Choroid plexus epithelial cell (primary cell): Measurements from ENCODE around the gene QSOX2.

Experiments used
- DNase-seq: peaks from one replicate; pipeline ENCODE4 v3.0.0-alpha.2; 2010; ENCODE audit warnings: low read depth
- H3K4me3 ChIP-seq: 2 replicates; pipeline ENCODE4 v1.5.1; 2011; ENCODE audit warnings: low read depth, mild to moderate bottlenecking, control low read depth, low read length, moderate library complexity
- TF ChIP-seq, protein P1 (sequence below): conservative IDR thresholded peaks from 2 replicates; pipeline ENCODE4 v1.5.1; 2011; ENCODE audit warnings: low read depth, mild to moderate bottlenecking, control low read depth, inconsistent platforms, low read length, moderate library complexity

The QSOX2 gene

DNA sequence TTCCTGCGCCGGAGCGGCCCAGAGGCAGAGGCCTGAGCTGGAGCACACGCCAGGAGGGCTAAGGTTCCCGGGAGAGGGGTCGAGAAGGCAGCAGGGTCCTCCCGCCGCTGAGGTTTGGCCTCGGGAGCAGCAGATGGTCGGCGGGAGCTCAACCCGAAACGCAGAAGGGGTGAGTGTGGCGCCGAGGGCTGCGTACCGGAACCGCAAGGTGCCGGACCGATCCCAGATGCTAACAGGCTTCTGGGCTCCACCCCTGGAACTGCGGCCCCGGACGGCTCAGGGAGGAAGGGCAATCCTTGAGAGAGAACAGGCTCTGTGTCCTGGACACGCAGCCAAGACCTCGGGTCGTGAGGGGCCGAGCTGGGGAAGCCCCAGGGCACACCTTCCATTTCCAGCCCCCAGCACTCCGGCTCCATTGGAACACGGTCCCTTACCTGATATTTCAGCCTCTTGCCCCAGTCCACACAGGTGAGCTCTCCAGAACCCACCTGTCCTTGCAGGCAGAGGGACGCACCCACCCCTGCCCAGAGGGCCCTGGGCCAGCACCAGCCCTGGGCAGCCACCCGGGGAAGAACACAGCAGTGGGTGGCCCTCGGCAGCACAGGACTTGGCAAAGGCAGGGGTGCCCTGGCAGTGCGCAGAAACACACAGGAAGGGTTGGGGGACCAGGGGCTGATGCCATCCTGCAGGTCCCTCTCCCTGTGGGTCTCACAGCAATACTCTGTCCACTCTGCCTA, 42.0 kb downstream of the QSOX2 start:
- H3K4me3 ChIP-seq: no peak overlapping the region
- DNase-seq: no peak
- TF ChIP-seq, protein P1, sequence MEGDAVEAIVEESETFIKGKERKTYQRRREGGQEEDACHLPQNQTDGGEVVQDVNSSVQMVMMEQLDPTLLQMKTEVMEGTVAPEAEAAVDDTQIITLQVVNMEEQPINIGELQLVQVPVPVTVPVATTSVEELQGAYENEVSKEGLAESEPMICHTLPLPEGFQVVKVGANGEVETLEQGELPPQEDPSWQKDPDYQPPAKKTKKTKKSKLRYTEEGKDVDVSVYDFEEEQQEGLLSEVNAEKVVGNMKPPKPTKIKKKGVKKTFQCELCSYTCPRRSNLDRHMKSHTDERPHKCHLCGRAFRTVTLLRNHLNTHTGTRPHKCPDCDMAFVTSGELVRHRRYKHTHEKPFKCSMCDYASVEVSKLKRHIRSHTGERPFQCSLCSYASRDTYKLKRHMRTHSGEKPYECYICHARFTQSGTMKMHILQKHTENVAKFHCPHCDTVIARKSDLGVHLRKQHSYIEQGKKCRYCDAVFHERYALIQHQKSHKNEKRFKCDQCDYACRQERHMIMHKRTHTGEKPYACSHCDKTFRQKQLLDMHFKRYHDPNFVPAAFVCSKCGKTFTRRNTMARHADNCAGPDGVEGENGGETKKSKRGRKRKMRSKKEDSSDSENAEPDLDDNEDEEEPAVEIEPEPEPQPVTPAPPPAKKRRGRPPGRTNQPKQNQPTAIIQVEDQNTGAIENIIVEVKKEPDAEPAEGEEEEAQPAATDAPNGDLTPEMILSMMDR: no peak

DNA sequence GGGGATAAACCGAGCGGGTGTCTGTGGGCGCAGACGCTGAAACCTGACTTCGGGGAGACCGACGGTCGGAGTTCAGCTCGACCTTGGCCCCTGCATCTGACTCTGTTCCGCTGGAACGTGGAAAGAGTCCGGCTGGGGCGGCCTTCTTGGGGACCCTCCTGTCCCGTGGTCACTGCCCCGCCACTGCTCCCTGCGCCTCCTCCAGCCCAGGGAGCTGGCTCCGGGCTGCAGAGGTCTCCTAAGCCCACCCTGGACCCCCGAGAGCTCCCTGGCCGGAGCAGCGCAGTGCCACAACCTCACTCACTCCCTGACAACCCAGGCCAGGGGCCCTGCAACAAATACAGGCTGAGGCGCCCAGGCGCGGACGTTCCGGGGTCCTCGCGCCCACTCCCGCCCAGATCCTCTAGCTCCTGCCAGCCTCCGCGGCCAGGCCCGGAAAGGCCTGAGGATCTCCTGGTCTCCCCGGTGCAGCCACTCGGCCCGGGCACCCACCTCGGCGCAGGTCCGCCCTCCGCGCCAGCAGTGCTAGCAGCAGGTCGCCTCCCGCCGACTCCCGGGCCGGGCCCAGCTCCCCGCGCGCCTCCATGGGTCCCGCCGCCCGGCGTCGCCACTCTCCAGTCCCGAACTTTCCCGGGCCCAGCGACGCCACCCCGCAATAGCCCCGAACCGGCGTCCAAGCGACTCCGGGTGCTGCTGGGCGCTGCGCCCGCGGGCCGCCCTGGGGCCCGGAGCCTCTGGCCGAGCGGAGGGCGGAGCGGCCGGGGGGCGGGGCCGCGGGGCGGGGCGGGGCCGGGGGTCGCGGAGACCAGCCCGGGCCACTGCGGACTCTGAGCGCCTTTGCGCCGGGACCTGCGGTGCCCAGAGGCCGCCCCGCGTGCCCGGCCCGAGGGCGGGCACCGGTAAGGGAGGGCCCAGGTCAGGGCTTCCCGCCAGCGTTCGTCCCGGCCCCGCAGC, 42.9 kb downstream of the QSOX2 start:
- DNase-seq: no peak
- H3K4me3 ChIP-seq: no peak overlapping the region
- TF ChIP-seq, protein P1: no peak

DNA sequence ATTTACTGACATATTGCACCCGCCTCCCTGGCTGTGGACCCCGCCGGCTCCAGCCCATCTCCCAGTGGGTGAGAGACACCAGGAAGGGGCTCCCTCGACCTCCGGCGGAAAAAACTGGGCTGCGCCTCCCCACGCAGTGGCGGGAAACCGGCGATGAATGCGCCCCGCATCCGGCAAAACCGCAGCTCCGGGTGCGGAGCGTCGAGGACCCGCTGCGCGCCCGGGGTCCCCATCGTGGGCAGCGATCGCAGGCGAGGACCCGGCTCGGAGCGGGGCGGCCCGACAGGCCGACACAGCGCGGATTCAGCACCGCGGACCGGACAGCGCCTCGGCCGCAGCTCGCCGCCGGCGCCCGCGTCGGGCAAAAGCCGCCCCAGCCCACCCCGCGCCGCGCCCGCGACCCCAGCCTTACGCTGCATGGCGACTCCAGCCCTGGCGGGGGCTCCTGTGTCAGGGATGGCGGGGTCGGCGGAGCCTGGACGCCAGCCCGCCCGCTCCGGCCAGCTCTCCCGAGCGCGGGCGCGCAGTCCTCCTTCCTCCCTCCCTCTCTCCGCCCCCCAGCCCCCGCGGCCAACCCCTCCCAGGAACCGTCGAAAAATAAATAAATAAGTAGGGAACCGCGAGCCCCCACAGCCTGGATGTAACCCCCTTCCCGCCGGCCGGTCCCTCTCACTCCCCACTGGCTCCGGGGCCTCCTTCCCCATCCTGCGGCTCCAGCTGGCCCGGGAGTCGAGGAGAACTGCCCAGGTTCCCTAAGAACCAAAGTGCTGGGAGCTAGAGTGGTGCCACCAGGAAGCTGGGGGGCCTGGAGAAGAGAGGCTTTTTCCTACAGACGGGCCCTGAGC, 43.8 kb downstream of the QSOX2 start:
- peak; percentile 22 for DNase-seq
- no peak overlapping the region for H3K4me3 ChIP-seq
- TF ChIP-seq, protein P1: no peak

DNA sequence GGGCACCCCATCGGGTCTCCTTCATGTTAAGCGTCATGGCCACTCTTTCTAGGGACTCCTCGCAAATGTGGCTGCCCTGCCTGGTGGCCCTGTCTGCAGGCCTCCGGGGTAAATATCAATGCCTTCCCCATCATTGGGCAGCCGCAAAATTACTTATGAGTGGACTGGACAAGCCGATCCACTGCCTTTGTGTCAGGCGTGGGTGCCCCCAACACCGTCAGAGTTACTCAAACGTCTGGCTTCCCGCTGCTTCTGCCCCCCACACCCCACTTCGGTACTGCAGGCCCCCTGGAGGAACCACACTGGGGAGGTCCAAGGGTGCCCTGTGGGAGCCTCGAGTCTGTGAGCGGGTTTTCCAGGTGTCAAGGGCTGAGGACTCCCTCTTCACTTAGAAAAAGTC, 44.4 kb downstream of the QSOX2 start:
- no peak for DNase-seq
- TF ChIP-seq, protein P1: no peak
- H3K4me3 ChIP-seq: no peak overlapping the region

DNA sequence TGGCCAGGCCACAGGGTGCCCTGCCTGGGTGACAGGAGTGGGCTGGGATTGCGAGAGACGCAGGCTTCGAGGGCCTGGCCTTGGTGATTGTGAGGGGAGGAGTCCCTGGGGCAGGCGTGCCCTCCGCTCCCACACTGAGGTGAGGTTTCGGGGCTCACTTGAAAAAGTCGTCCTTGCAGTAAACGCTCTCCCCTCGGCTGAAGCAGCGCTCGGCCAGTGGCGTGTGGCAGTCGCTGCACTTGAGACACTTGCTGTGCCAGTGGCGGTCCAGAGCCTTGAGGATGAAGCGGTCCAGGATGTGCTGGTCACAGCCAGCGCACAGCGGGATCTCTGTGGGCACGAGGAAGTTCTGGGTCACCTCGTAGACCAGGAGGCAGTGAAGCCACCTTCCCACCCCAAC, 45.2 kb downstream of the QSOX2 start:
- no peak for DNase-seq
- TF ChIP-seq, protein P1: no peak
- no peak overlapping the region for H3K4me3 ChIP-seq

DNA sequence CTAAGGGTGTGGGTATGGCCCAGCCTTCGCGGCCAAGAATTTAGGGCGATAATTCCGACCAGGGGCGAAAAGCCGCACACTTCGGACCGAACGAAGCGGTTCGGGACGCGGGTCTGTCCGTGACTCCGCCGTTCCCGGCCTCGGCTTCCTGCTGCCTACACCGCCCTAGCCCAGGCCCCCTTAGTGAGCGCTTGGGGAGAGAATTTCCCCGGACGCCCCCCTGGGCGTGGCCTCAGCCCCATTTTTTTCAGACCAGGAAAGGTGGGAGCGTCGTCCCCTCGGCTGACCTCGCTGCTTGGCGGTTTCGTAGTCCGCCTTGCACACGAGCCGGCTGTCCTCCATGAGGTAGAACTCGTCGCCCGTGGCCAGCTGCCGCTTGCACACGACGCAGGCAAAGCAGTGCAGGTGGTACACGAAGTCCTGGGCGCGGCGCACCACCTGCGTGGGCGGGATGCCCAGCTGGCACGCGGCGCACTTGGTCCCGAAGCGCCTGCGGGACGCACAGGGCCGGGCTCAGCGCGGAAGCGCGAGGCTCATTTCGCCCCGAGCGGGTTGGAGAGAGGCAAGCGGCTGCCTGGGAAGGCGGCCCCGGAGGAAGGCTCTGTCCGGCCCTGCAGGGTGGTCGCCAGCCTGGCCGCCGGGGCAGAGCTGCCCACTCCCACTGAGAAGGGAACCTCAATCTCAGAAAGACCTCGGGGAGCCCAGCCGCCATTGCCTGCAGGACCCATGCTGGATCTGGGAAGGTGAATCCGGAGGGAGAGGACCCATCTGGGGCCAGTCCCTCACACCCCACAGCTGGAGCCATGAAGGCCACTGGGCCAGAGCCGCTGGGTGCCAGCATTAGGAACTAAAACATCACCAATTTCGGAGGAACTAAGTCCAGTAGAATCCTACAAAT, 46.0 kb downstream of the QSOX2 start:
- TF ChIP-seq, protein P1: no peak
- H3K4me3 ChIP-seq: no peak overlapping the region
- DNase-seq: no peak
